GM19438 (cell line): Measurements from ENCODE around the gene TXNL4B.
"Not testable (repeated sequence)": the region's sequence is repeated elsewhere in the genome, so short reads cannot be mapped to it uniquely, and the experiment has no call there.

Source experiments
- ATAC-seq: cut with Tn5 transposase; IDR thresholded peaks from one replicate; pipeline ENCODE4 v1.9.1; 2021; ENCODE audit warnings: low read depth; ENCODE audit not compliant: unreplicated experiment

TXNL4B gene

GRCh38 chr16:72076991-72077706, 16.3 kb downstream of the TXNL4B start:
- ATAC-seq: not testable (repeated sequence)

DNA sequence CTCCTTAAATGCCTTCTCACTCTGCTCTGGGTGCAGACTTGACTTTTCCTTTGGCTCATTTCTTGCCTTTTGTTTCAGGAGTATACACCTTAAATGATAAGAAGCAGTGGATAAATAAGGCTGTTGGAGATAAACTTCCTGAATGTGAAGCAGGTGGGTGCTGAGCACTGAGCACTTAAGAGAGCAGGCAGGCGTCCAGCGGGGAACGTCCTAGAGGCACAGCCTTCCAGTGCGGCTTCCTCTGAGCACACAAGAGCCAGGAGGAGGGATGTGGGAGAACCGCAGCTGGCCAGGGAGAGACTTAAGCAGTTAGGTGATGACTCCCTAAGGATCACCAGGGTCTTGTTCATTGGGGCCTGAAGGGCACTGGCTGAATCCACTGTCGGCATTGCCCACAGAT, 18.4 kb downstream of the TXNL4B start:
- not testable (repeated sequence) for ATAC-seq

GRCh38 chr16:72073560-72074230, 19.7 kb downstream of the TXNL4B start:
- no peak for ATAC-seq

DNA sequence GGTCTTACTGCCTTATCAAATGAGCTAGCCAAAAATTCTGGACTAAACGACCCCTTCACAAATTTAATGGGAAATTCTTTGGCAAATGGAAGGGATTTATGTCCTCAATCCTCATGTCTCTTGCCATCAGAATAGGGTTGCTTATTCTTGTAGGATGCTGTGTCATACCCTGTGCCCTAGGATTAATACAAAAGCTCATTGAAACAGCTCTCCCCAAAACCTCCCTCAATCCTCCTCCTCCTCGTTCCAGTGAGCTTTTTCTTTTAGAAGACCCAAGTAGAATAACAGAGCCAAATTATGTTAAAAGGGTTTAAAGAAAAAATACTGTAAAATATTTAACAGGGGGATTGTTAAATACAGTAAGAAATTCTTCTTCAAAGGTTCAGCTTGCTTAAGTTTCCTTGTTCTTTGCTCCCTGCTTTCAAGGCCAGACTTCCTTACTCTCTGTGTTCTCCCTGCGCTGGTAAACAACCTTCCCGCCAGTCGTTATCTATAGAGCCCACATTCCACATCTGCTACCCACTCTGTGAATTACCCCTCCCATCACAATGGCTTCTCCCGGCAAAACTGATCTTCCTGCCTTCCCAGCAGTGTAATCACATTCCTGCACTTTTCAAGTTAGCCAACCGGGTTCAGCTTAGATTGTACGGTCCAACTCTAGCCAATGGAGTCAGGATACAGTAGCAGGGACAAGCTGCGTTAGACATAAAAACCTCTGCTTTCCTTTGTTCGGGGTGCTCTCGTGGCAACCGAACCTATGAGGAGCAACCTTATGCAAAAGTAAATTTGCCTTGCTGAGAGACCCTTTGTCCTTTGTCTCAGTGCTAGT, 20.7 kb downstream of the TXNL4B start:
- ATAC-seq: no peak

GRCh38 chr16:72068930-72069329, 24.5 kb downstream of the TXNL4B start:
- ATAC-seq: no peak

DNA sequence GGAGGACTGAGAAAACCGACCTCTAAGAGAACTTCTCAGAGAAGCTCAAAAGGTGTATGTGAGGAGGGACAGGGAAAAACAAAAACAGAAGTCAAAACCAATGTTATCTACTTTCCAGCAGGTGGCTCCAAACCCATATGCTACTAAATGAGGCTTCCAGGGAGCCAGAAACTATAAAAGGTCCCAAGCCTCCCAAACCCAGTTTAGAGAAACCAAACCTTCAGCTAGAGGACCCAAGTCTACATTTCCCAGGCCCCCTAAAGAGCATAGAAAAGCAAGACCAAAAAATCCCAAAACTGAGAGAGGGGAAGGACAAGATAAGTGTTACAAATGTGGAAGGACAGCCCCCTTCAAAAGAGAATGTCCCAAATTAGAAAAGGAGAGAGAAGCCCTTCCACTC, 26.7 kb downstream of the TXNL4B start:
- ATAC-seq: no peak

DNA sequence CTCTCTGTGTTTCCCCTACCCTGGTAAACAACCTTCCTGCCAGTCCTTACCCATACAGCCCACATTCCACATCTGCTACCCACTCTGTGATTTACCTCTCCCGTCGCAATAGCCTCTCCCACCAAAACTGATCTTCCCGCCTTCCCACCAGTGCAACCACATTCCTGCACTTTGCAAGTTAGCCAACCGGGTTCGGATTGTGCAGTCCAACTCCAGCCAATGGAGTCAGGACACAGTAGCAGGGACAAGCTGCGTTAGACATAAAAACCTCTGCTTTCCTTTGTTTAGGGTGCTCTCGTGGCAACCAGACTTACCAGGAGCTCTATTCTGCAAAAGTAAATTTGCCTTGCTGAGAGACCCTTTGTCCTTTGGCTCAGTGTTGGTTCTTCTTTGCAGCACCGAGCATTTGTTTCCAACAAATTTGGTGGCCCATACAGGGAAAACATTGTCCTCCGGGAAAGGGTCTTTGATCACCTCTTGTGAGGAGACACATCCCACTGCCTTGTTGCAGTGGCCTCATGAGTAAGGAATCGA, 29.0 kb downstream of the TXNL4B start:
- ATAC-seq: no peak

GRCh38 chr16:72061564-72061963, 31.9 kb downstream of the TXNL4B start:
- ATAC-seq: no peak

DNA sequence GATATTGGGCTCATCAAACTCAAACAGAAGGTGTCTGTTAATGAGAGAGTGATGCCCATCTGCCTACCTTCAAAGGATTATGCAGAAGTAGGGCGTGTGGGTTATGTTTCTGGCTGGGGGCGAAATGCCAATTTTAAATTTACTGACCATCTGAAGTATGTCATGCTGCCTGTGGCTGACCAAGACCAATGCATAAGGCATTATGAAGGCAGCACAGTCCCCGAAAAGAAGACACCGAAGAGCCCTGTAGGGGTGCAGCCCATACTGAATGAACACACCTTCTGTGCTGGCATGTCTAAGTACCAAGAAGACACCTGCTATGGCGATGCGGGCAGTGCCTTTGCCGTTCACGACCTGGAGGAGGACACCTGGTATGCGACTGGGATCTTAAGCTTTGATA, 33.0 kb downstream of the TXNL4B start:
- no peak for ATAC-seq

- ATAC-seq: not testable (repeated sequence)
Measured at GRCh38 chr16:72059060-72059459, 34.4 kb downstream of the TXNL4B start.

GRCh38 chr16:72057313-72057712, 36.1 kb downstream of the TXNL4B start:
- not testable (repeated sequence) for ATAC-seq

DNA sequence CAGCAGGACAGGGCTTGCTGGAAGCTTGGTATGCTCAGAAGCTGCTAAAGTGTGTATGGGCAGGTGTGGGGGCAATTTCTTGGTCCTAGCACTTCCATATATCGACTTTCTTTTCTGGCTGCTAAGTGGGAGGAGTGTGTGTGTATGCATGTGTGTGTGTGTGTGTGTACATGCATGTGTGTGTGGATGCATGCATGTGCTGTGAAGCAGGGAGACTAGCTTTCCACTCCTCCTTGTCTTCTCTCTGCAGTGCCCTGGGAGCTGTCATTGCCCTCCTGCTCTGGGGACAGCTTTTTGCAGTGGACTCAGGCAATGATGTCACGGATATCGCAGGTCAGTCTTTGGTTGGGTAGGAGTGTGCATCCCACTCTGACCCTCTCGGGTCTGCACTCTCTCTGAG, 37.5 kb downstream of the TXNL4B start:
- no peak for ATAC-seq

GRCh38 chr16:72054254-72054847, 39.1 kb downstream of the TXNL4B start, which contains the start of gene HP:
Gene HP, plus strand, starts transcription at chr16:72054505. Its CDS starts 148 bp downstream, at chr16:72054653.
- not testable (repeated sequence) for ATAC-seq

GRCh38 chr16:72051818-72052217, 41.6 kb downstream of the TXNL4B start:
- no peak for ATAC-seq

DNA sequence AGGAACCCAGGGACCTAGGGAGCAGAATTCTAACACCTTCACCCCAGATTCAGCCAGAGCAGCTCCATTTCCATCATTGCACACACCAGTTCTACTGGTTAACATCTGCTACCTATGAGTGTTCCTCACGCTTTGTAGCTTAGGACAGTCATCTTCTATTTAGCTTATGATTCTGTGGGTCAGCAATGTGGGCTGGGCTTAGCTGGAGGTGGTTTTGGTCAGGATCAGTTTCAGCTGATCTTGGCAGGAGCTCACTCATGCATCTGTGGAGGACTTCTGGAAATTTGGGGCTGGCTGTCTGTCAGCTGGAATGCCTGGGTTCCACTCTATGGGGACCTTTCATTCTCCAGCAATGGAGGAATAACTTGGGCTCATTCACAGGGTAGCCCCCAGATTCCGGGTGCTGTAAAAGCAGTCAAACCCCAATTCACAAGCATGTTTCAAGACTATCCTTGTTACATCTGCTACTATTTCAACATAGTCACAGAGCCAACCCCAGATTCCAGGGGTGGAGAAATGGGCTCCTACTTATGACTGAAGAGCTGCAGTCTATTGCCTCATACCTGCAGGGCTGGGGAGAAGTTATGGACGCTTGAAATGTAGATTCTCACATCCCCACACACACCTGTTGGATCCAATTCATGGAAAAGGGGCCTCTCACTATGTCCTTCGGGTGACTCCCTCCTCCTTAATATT, 42.5 kb downstream of the TXNL4B start:
- ATAC-seq: no peak

- ATAC-seq: no peak
Measured at GRCh38 chr16:72049110-72049509, 44.3 kb downstream of the TXNL4B start.

DNA sequence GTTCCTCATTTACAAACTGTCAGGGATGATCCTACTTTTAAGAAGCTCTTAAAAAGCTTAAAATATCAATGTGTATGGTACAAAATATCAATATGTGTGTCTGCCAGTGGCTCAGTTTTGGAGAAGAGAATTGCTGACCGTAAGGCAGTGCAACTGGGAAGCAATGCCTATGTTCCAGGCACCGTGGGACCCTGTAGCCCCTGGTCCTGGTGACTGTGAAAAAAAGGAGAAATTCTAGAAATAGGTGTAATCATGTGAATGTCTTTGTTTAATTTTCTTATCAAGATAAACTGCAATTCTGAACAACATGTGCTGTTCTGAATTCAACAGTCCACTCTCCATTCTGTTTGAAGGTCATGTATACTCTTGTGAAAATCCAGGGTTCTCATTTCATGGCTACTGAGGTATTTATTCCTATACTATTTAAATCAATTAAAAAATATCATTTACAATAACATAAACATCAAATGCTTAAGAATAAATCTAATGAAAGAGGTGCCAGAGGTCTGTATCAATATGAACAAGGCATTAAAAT, 48.5 kb downstream of the TXNL4B start:
- ATAC-seq: no peak

DNA sequence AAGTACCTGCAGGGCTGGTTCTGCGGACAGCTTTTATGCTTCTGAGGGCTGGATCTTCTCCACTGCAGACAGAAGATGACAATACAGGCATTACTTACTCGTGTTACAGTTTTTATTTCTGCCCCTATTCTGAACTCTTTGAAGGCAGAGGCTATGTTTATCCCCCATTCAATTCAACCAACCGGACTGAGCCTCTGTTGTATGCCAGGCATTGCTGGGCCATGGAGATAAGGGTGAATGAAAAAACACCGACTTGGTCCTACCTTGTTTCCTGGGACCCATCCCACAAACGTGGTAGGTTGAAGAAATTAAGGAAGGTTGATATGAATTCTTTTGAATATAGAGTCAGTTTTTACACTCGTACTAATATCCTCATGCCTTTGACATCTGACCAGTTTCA, 49.1 kb downstream of the TXNL4B start:
- no peak for ATAC-seq

- ATAC-seq: no peak
Measured at GRCh38 chr16:72043539-72043938, 49.9 kb downstream of the TXNL4B start.

GRCh38 chr16:72043058-72043457, 50.4 kb downstream of the TXNL4B start:
- no peak for ATAC-seq
